Adrenal gland (tissue), 5 donors: ENCODE results near the gene XIRP1.

Experiments used
- POLR2A ChIP-seq, 2 donors: fragments of 450-650 bp; IDR thresholded peaks; one replicate each; pipeline ENCODE4 v1.6.1; 2017; ENCODE audit warnings: antibody characterized with exemption in 2 of 2, mild to moderate bottlenecking in 2 of 2, moderate library complexity in 1 of 2
- TF ChIP-seq, protein P1 (sequence below), 6 experiments: fragments of 450-650 bp in 4 of 6; fragments of 200-600 bp in 2 of 6; sonication (generic) in 1 of 6; IDR thresholded peaks; 1 replicate in 5 of 6; 2 replicates in 1 of 6; pipeline versions ENCODE4 v1.5.1 to v1.8.0; 2016 to 2021; ENCODE audit warnings: antibody characterized with exemption in 6 of 6, mild to moderate bottlenecking in 2 of 6, moderate library complexity in 1 of 6
- donor health status: DM: no; HTN: no; CAD: no.

DNA sequence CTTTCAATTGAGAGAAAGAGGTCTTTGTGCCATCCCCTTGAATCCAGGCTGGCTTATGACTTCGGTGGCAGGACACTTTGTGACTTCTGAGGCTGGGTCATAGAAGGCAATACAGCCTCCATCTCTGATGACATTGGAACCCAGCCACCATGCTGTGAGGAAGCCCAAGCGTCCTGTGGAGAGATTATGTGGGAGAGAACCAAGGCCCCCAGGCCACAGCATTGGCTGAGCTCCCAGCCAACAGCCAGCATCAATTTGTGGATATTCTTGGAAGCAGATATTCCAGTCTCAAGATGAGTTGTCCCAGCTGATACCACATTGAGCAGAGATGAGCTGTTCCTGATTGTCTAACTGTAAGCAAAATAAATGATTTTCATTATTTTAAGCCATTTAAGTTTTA lies 12.7 kb upstream of the XIRP1 start:
- TF ChIP-seq, protein P1, sequence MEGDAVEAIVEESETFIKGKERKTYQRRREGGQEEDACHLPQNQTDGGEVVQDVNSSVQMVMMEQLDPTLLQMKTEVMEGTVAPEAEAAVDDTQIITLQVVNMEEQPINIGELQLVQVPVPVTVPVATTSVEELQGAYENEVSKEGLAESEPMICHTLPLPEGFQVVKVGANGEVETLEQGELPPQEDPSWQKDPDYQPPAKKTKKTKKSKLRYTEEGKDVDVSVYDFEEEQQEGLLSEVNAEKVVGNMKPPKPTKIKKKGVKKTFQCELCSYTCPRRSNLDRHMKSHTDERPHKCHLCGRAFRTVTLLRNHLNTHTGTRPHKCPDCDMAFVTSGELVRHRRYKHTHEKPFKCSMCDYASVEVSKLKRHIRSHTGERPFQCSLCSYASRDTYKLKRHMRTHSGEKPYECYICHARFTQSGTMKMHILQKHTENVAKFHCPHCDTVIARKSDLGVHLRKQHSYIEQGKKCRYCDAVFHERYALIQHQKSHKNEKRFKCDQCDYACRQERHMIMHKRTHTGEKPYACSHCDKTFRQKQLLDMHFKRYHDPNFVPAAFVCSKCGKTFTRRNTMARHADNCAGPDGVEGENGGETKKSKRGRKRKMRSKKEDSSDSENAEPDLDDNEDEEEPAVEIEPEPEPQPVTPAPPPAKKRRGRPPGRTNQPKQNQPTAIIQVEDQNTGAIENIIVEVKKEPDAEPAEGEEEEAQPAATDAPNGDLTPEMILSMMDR (IDR thresholded peaks at IDR 0.05), result no peak
- no peak for TF ChIP-seq POLR2A (IDR thresholded peaks at IDR 0.05)
